CD14-positive monocyte (primary cell): ENCODE data around the gene LMNTD2. TPM values are rescaled to one million over a fixed set of nuclear protein-coding genes. Genes with fewer than 3 reads are reported as not detected.
"Not testable (repeated sequence)": the region's sequence is repeated elsewhere in the genome, so short reads cannot be mapped to it uniquely, and the experiment has no call there.

Source experiments
- DNase-seq, 3 donors: peaks; one replicate each; pipeline ENCODE4 v3.0.0-alpha.2; 2011 to 2022
- H2AFZ ChIP-seq: 2 replicates; pipeline ENCODE4 v1.6.0; 2012; ENCODE audit warnings: mild to moderate bottlenecking, low read depth, low read length, inconsistent platforms; ENCODE audit not compliant: insufficient read depth, poor library complexity, severe bottlenecking
- H3K27ac ChIP-seq, 2 donors: 1 replicate in 1 of 2; 2 replicates in 1 of 2; pipeline ENCODE4 v1.5.1; 2012 to 2013; ENCODE audit warnings: low read length in 2 of 2, control low read depth in 1 of 2, inconsistent platforms in 1 of 2, low read depth in 1 of 2, mild to moderate bottlenecking in 1 of 2
- H3K27me3 ChIP-seq, 2 donors: one replicate each; pipeline versions ENCODE4 v1.6.0 to v1.6.1; 2011 to 2013; ENCODE audit warnings: low read length in 2 of 2; ENCODE audit not compliant: control insufficient read depth in 2 of 2, insufficient read depth in 2 of 2
- H3K36me3 ChIP-seq, 2 donors: replicated peaks in 1 of 2; 1 replicate in 1 of 2; 2 replicates in 1 of 2; pipeline versions ENCODE4 v1.5.1 to v1.6.1; 2012 to 2013; ENCODE audit warnings: low read length in 2 of 2, control low read depth in 1 of 2, inconsistent platforms in 1 of 2, mild to moderate bottlenecking in 1 of 2; ENCODE audit not compliant: insufficient read depth in 2 of 2, control insufficient read depth in 1 of 2
- H3K4me1 ChIP-seq, 2 donors: 1 replicate in 1 of 2; 2 replicates in 1 of 2; pipeline versions ENCODE4 v1.5.1 to v1.6.1; 2012 to 2013; ENCODE audit warnings: low read length in 2 of 2, control low read depth in 1 of 2, inconsistent platforms in 1 of 2, mild to moderate bottlenecking in 1 of 2, moderate library complexity in 1 of 2; ENCODE audit not compliant: insufficient read depth in 2 of 2, control insufficient read depth in 1 of 2
- H3K4me2 ChIP-seq: replicated peaks from 2 replicates; pipeline ENCODE3; 2012; ENCODE audit warnings: low read length, moderate library complexity, mild to moderate bottlenecking; ENCODE audit not compliant: poor library complexity, severe bottlenecking; ENCODE audit errors: extremely low read depth
- H3K4me3 ChIP-seq, 3 experiments: fragments of 200-600 bp in 1 of 3; sonication (generic) in 1 of 3; replicated peaks in 1 of 3; 1 replicate in 2 of 3; 2 replicates in 1 of 3; pipeline ENCODE4 v1.5.1; 2011 to 2013; ENCODE audit warnings: low read length in 3 of 3, mild to moderate bottlenecking in 3 of 3, control low read depth in 2 of 3, low read depth in 2 of 3, inconsistent platforms in 1 of 3, moderate library complexity in 1 of 3
- H3K79me2 ChIP-seq: 2 replicates; pipeline ENCODE4 v1.6.0; 2012; ENCODE audit warnings: mild to moderate bottlenecking, control low read depth, inconsistent platforms, low read length, moderate library complexity; ENCODE audit not compliant: insufficient read depth
- H3K9ac ChIP-seq: 2 replicates; pipeline ENCODE4 v1.6.0; 2017; ENCODE audit warnings: low read length, mild to moderate bottlenecking; ENCODE audit not compliant: insufficient read depth, poor library complexity, severe bottlenecking
- H3K9me3 ChIP-seq, 2 donors: replicated peaks in 1 of 2; 1 replicate in 1 of 2; 2 replicates in 1 of 2; pipeline versions ENCODE4 v1.5.1 to v1.6.1; 2012 to 2013; ENCODE audit warnings: low read length in 2 of 2, control low read depth in 1 of 2; ENCODE audit not compliant: control insufficient read depth in 1 of 2, insufficient read depth in 1 of 2
- H4K20me1 ChIP-seq: 2 replicates; pipeline ENCODE4 v1.6.0; 2012; ENCODE audit warnings: mild to moderate bottlenecking, low read length, control low read depth, moderate library complexity; ENCODE audit not compliant: insufficient read depth
- H3K27ac Mint-ChIP-seq, 7 donors: one replicate each; pipeline ENCODE4 v1.8.0; 2020; ENCODE audit warnings: mild to moderate bottlenecking in 7 of 7, mixed read lengths in 7 of 7, moderate library complexity in 6 of 7, inconsistent platforms in 2 of 7
- H3K27me3 Mint-ChIP-seq, 3 donors: one replicate each; pipeline ENCODE4 v1.8.0; 2021 to 2022; ENCODE audit warnings: low read depth in 3 of 3, mild to moderate bottlenecking in 3 of 3, mixed read lengths in 3 of 3, moderate library complexity in 3 of 3, inconsistent platforms in 1 of 3
- H3K36me3 Mint-ChIP-seq, 2 donors: one replicate each; pipeline ENCODE4 v1.8.0; 2020; ENCODE audit warnings: mixed read lengths in 2 of 2, inconsistent platforms in 1 of 2, mild to moderate bottlenecking in 1 of 2
- H3K4me1 Mint-ChIP-seq: one replicate; pipeline ENCODE4 v1.8.0; 2020; ENCODE audit warnings: mild to moderate bottlenecking, mixed read lengths
- H3K4me3 Mint-ChIP-seq, 2 donors: one replicate each; pipeline ENCODE4 v1.8.0; 2020; ENCODE audit warnings: mild to moderate bottlenecking in 2 of 2, mixed read lengths in 2 of 2, moderate library complexity in 1 of 2
- H3K9me3 Mint-ChIP-seq, 7 donors: one replicate each; pipeline ENCODE4 v1.8.0; 2020 to 2022; ENCODE audit warnings: mixed read lengths in 7 of 7, mild to moderate bottlenecking in 6 of 7, moderate library complexity in 6 of 7, inconsistent platforms in 2 of 7
- CTCF ChIP-seq: fragments of 200-600 bp; IDR thresholded peaks from one replicate; pipeline ENCODE4 v1.8.0; 2022; ENCODE audit warnings: antibody characterized with exemption, mild to moderate bottlenecking
- WGBS: methylation state at CpG from one replicate; pipeline ENCODE4 v1.1.5; 2013; ENCODE audit warnings: missing lambda C conversion rate; ENCODE audit not compliant: insufficient coverage; 5-methylcytosine and 5-hydroxymethylcytosine counted together
- intact Hi-C, 2 donors: fragments of 100-400 bp; cut with micrococcal nuclease; formaldehyde crosslinking; loops; one replicate each; pipeline versions ENCODE4 v1.15.0 to v1.15.1; 2023
- polyA plus RNA-seq, 3 donors: library from polyadenylated mRNA; depleted of rRNA in 1 of 3; unstranded in 2 of 3; stranded (reverse) in 1 of 3; fragments of 300-500 nt in 2 of 3; fragments of >200 nt in 1 of 3; fragmentation: Illumina TruSeq in 2 of 3; gene quantifications; 1 replicate in 2 of 3; 2 replicates in 1 of 3; pipeline ENCODE4 v1.2.3, GENCODE V29; 2012 to 2021

The LMNTD2 gene
- polyA plus RNA-seq, 3 donors, result 0.67 to 10.6 (median 1.2) TPM

- H3K9me3 Mint-ChIP-seq, result peaks cover 0 to 14% (median 3%) of the 10 kb centered on the region in 7 donors
- peaks cover 6 to 8% of the 10 kb centered on the region in 2 donors for H3K36me3 Mint-ChIP-seq
- H3K27me3 Mint-ChIP-seq, result peaks cover 32 to 50% (median 42%) of the 10 kb centered on the region in 3 donors
- H3K9me3 ChIP-seq, result peaks cover 0 to 3% of the 10 kb centered on the region in 2 donors
- intact Hi-C loops, result loop anchor here (5.0 kb wide), 2 partner anchors 38 to 67 kb away; partner anchors contain the start of gene RNH1 (in 1 of the 2)
- no peak for TF ChIP-seq CTCF
- DNase-seq, result no peak
- H2AFZ ChIP-seq, result peak overlapping the region; percentile 92
- no peak overlapping the region for H3K9ac ChIP-seq
- peak overlapping the region in 2 of 7 donors; percentile 34 to 73 for H3K27ac Mint-ChIP-seq
- peak overlapping the region; percentile 97 for H3K4me2 ChIP-seq
- peak overlapping the region in 1 of 3 experiments; percentile 78 for H3K4me3 ChIP-seq
- H3K4me3 Mint-ChIP-seq, result peak overlapping the region; percentile 77 to 91
- H3K79me2 ChIP-seq, result peaks cover 31% of the 10 kb centered on the region
- 23% methylated on average over 20 of the region's 25 CpGs for WGBS
- H3K4me1 ChIP-seq, result peaks cover 22 to 37% of the 10 kb centered on the region in 2 donors
- peaks cover 0 to 2% of the 10 kb centered on the region in 2 donors for H3K36me3 ChIP-seq
- H3K4me1 Mint-ChIP-seq, result peaks cover 34% of the 10 kb centered on the region
- H3K27me3 ChIP-seq, result peaks cover 8 to 36% of the 10 kb centered on the region in 2 donors
- peaks cover 31% of the 10 kb centered on the region for H4K20me1 ChIP-seq
- no peak overlapping the region for H3K27ac ChIP-seq
Observed at GRCh38 chr11:574632-575312, 14.2 kb upstream of the LMNTD2 start.

- Mint-ChIP-seq H3K4me1 (peaks cover 31% of the 10 kb centered on the region), H3K27me3 (peaks cover 35 to 56% (median 47%) of the 10 kb centered on the region in 3 donors), H3K9me3 (peaks cover 0 to 20% (median 3%) of the 10 kb centered on the region in 7 donors), H3K4me3 (peak overlapping the region; percentile 77 to 91)
- H3K4me2 ChIP-seq, H3K9me3 ChIP-seq, H3K4me3 ChIP-seq, H2AFZ ChIP-seq, H3K36me3 ChIP-seq, H3K36me3 Mint-ChIP-seq, H3K27ac ChIP-seq, intact Hi-C loops, DNase-seq, H3K9ac ChIP-seq, H3K27ac Mint-ChIP-seq: not testable (repeated sequence)
- H3K79me2 ChIP-seq, result peaks cover 24% of the 10 kb centered on the region
- H4K20me1 ChIP-seq, result peaks cover 24% of the 10 kb centered on the region
- H3K4me1 ChIP-seq, result peaks cover 24 to 35% of the 10 kb centered on the region in 2 donors
- peaks cover 8 to 43% of the 10 kb centered on the region in 2 donors for H3K27me3 ChIP-seq
- WGBS, result 57% methylated on average over 8 of the region's 14 CpGs
Observed at GRCh38 chr11:574031-574570, 13.6 kb upstream of the LMNTD2 start.
